Memory B cell (primary cell): ENCODE measurements around the gene TIMM8B.

Experiments used
- ATAC-seq: fragments of 150-1000 bp; cut with Tn5 transposase; 2 replicates; pipeline ENCODE4 v1.10.0; 2021; ENCODE audit warnings: low read depth, mild to moderate bottlenecking, moderate library complexity
- DNase-seq, 2 donors: peaks; one replicate each; pipeline ENCODE4 v3.0.0; 2022; ENCODE audit warnings: low spot score in 2 of 2
- H3K27ac Mint-ChIP-seq: one replicate; pipeline ENCODE4 v1.8.0; 2022; ENCODE audit warnings: mild to moderate bottlenecking, moderate library complexity, mixed read lengths
- H3K27me3 Mint-ChIP-seq: one replicate; pipeline ENCODE4 v1.8.0; 2022; ENCODE audit warnings: mixed read lengths
- H3K36me3 Mint-ChIP-seq: one replicate; pipeline ENCODE4 v1.8.0; 2022; ENCODE audit warnings: mild to moderate bottlenecking, mixed read lengths
- H3K4me1 Mint-ChIP-seq: one replicate; pipeline ENCODE4 v1.8.0; 2022; ENCODE audit warnings: mixed read lengths
- H3K4me3 Mint-ChIP-seq: one replicate; pipeline ENCODE4 v1.8.0; 2022; ENCODE audit warnings: mild to moderate bottlenecking, moderate library complexity, mixed read lengths
- H3K9me3 Mint-ChIP-seq: one replicate; pipeline ENCODE4 v1.8.0; 2022; ENCODE audit warnings: mixed read lengths

TIMM8B gene

GRCh38 chr11:112086422-112087191 lies at the start of gene TIMM8B, which contains the start of gene SDHD:
TSS of gene TIMM8B (minus strand) at chr11:112086756. CDS start at chr11:112086723, 33 bp downstream.
TSS of gene SDHD (plus strand) at chr11:112086873. CDS start at chr11:112086908, 35 bp downstream.
- Mint-ChIP-seq H3K4me1 (peaks cover 40% of the 10 kb centered on the region), H3K9me3 (no peaks in the 10 kb centered on the region), H3K27me3 (no peaks in the 10 kb centered on the region), H3K36me3 (peaks cover 48% of the 10 kb centered on the region), H3K4me3 (peak within 1 kb of the TSS; percentile 99), H3K27ac (peak within 1 kb of the TSS; percentile 98)
- ATAC-seq (peak; percentile 89), DNase-seq (peak; percentile 85 to 96)

- Mint-ChIP-seq H3K36me3 (peaks cover 9% of the 10 kb centered on the region), H3K4me3 (no peak overlapping the region), H3K9me3 (no peaks in the 10 kb centered on the region), H3K27me3 (no peaks in the 10 kb centered on the region), H3K4me1 (no peaks in the 10 kb centered on the region), H3K27ac (no peak overlapping the region)
- ATAC-seq (no peak), DNase-seq (no peak)
Observed at GRCh38 chr11:112134473-112134872, 47.9 kb upstream of the TIMM8B start.

- DNase-seq (no peak), ATAC-seq (no peak)
- Mint-ChIP-seq H3K36me3 (peaks cover 9% of the 10 kb centered on the region), H3K27ac (no peak overlapping the region), H3K27me3 (no peaks in the 10 kb centered on the region), H3K9me3 (no peaks in the 10 kb centered on the region), H3K4me1 (no peaks in the 10 kb centered on the region), H3K4me3 (no peak overlapping the region)
Observed at GRCh38 chr11:112132737-112133136, 46.2 kb upstream of the TIMM8B start.

GRCh38 chr11:112129656-112130055 lies 43.1 kb upstream of the TIMM8B start:
- Mint-ChIP-seq H3K27me3 (no peaks in the 10 kb centered on the region), H3K36me3 (peaks cover 8% of the 10 kb centered on the region), H3K27ac (no peak overlapping the region), H3K9me3 (no peaks in the 10 kb centered on the region), H3K4me1 (no peaks in the 10 kb centered on the region), H3K4me3 (no peak overlapping the region)
- no peak for ATAC-seq
- DNase-seq: no peak

GRCh38 chr11:112128483-112129121 lies 42.0 kb upstream of the TIMM8B start:
- H3K4me1 Mint-ChIP-seq: no peaks in the 10 kb centered on the region
- ATAC-seq (no peak), DNase-seq (no peak)
- H3K4me3 Mint-ChIP-seq: no peak overlapping the region
- no peaks in the 10 kb centered on the region for H3K27me3 Mint-ChIP-seq
- H3K9me3 Mint-ChIP-seq: no peaks in the 10 kb centered on the region
- H3K27ac Mint-ChIP-seq: no peak overlapping the region
- H3K36me3 Mint-ChIP-seq: peaks cover 5% of the 10 kb centered on the region

- no peaks in the 10 kb centered on the region for H3K27me3 Mint-ChIP-seq
- DNase-seq: no peak
- no peak overlapping the region for H3K4me3 Mint-ChIP-seq
- no peaks in the 10 kb centered on the region for H3K4me1 Mint-ChIP-seq
- no peaks in the 10 kb centered on the region for H3K9me3 Mint-ChIP-seq
- ATAC-seq: no peak
- peaks cover 5% of the 10 kb centered on the region for H3K36me3 Mint-ChIP-seq
- no peak overlapping the region for H3K27ac Mint-ChIP-seq
Observed at GRCh38 chr11:112127056-112127455, 40.5 kb upstream of the TIMM8B start.

GRCh38 chr11:112123129-112123528 lies 36.6 kb upstream of the TIMM8B start:
- Mint-ChIP-seq H3K9me3 (no peaks in the 10 kb centered on the region), H3K27ac (no peak overlapping the region), H3K4me1 (peaks cover 7% of the 10 kb centered on the region), H3K4me3 (no peak overlapping the region), H3K36me3 (peaks cover 3% of the 10 kb centered on the region), H3K27me3 (no peaks in the 10 kb centered on the region)
- ATAC-seq: no peak
- DNase-seq: no peak

- H3K4me1 Mint-ChIP-seq: peaks cover 7% of the 10 kb centered on the region
- no peaks in the 10 kb centered on the region for H3K27me3 Mint-ChIP-seq
- no peak overlapping the region for H3K27ac Mint-ChIP-seq
- ATAC-seq: no peak
- no peak overlapping the region for H3K4me3 Mint-ChIP-seq
- no peaks in the 10 kb centered on the region for H3K36me3 Mint-ChIP-seq
- no peaks in the 10 kb centered on the region for H3K9me3 Mint-ChIP-seq
- no peak for DNase-seq
Observed at GRCh38 chr11:112121981-112122615, 35.5 kb upstream of the TIMM8B start.

GRCh38 chr11:112118176-112118575 lies 31.6 kb upstream of the TIMM8B start:
- Mint-ChIP-seq H3K27ac (no peak overlapping the region), H3K9me3 (no peaks in the 10 kb centered on the region), H3K4me1 (peaks cover 7% of the 10 kb centered on the region), H3K36me3 (peaks cover 3% of the 10 kb centered on the region), H3K4me3 (no peak overlapping the region), H3K27me3 (no peaks in the 10 kb centered on the region)
- ATAC-seq: no peak
- DNase-seq: no peak

GRCh38 chr11:112115386-112115785 lies 28.8 kb upstream of the TIMM8B start:
- ATAC-seq: no peak
- Mint-ChIP-seq H3K27ac (no peak overlapping the region), H3K27me3 (no peaks in the 10 kb centered on the region), H3K9me3 (peaks cover 2% of the 10 kb centered on the region), H3K4me1 (peaks cover 4% of the 10 kb centered on the region), H3K4me3 (no peak overlapping the region), H3K36me3 (peaks cover 3% of the 10 kb centered on the region)
- no peak for DNase-seq

GRCh38 chr11:112114460-112114859 lies 27.9 kb upstream of the TIMM8B start:
- Mint-ChIP-seq H3K36me3 (peaks cover 3% of the 10 kb centered on the region), H3K4me3 (no peak overlapping the region), H3K27me3 (no peaks in the 10 kb centered on the region), H3K27ac (no peak overlapping the region), H3K9me3 (peaks cover 2% of the 10 kb centered on the region), H3K4me1 (no peaks in the 10 kb centered on the region)
- no peak for ATAC-seq
- DNase-seq: no peak

GRCh38 chr11:112113539-112114457 lies 27.2 kb upstream of the TIMM8B start:
- Mint-ChIP-seq H3K27ac (no peak overlapping the region), H3K9me3 (peaks cover 2% of the 10 kb centered on the region), H3K36me3 (peaks cover 3% of the 10 kb centered on the region), H3K4me3 (peak overlapping the region; percentile 7), H3K27me3 (no peaks in the 10 kb centered on the region), H3K4me1 (no peaks in the 10 kb centered on the region)
- DNase-seq (peak in 1 of 2 donors; percentile 2), ATAC-seq (peak; percentile 61)

GRCh38 chr11:112106070-112106469 lies 19.5 kb upstream of the TIMM8B start:
- ATAC-seq: no peak
- H3K4me1 Mint-ChIP-seq: no peaks in the 10 kb centered on the region
- no peak for DNase-seq
- H3K27me3 Mint-ChIP-seq: no peaks in the 10 kb centered on the region
- no peak overlapping the region for H3K4me3 Mint-ChIP-seq
- peaks cover 2% of the 10 kb centered on the region for H3K9me3 Mint-ChIP-seq
- peaks cover 5% of the 10 kb centered on the region for H3K36me3 Mint-ChIP-seq
- H3K27ac Mint-ChIP-seq: no peak overlapping the region
